Activated naive CD8-positive, alpha-beta T cell treated with anti-CD3 and anti-CD28 coated beads, Interleukin-2, amount 50 U/mL, for 16 hours (primary cell): ENCODE measurements around the gene IL18.
"Not testable (repeated sequence)": the region's sequence is repeated elsewhere in the genome, so short reads cannot be mapped to it uniquely, and the experiment has no call there.

Experiments
- DNase-seq: peaks from one replicate; pipeline ENCODE4 v3.0.0-alpha.2; 2020; ENCODE audit warnings: low read depth, low spot score

IL18 gene

DNA sequence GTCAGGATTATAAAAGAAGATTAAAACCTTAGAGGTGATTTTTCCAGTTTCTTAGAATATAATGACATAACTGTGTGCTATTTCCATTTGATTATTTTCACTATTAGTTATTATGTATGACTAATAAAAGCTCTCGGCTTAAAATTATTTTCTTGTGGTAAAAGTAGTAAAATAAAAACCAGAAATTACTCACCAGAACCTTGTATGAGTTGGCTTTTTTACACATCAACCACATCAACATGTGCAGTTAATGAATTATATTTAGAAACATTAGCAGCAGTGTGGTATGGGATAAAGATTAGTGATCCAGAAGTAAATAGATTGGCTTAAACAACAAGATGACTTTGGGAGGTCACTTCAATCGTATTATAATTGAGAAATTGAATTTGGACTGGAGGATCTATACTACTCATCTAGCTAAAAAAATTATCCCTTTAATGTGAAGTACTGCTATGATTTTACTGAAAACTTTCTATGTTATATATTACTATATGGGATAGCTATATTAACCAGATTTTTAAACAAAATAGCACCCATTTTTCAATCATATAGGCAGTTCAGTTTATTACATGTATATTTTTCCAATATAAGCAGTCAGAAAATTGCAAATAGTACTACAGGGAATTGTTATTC, 8.6 kb upstream of the IL18 start:
- no peak for DNase-seq

DNA sequence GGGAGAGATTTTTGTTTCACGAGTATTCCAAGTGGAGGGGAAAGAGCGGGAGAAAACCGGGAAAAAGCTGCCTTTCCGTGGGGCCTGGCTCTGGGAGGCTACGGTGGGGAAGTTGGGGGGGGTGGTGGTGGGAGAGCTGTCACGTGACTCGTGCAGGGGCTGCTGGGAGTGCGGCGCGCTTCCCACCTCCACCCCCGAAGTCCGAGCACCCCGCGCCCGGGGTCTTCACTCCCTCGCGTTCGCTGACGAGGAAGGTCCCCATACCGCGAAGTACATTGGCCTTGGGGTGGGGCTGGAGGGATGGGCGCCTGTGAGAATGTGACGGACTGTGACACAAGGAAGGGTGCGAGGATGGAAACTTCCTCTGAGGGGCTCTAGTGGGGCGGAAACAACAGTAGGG, 3.3 kb upstream of the IL18 start, which contains the start of gene TEX12:
Gene TEX12, plus strand, starts transcription at position 228 of the 400 bp plus-strand sequence. CDS start 1,897 bp downstream, outside the sequence.
- no peak for DNase-seq

DNA sequence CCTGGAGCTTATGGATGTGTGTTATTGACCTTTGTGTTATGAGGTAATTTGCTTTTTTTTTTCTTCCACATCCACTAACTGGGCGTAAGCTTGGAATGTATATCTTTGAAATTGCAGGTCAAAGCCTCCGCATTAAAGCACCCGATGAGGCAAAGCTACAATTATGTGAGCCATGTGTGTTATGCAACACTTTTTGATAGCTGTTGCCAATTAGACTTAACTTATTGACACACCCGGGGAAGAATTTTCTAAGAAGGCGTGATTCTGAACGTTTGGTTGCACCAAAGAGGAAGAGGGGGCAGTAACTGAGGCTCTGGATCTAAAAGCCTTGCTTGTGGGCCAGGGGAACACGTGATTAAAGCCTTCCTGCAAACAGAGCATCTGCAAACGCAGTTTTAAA, 2.7 kb upstream of the IL18 start:
- DNase-seq = no peak

- no peak for DNase-seq
Observed at GRCh38 chr11:112165049-112165448, 1.2 kb upstream of the IL18 start.

DNA sequence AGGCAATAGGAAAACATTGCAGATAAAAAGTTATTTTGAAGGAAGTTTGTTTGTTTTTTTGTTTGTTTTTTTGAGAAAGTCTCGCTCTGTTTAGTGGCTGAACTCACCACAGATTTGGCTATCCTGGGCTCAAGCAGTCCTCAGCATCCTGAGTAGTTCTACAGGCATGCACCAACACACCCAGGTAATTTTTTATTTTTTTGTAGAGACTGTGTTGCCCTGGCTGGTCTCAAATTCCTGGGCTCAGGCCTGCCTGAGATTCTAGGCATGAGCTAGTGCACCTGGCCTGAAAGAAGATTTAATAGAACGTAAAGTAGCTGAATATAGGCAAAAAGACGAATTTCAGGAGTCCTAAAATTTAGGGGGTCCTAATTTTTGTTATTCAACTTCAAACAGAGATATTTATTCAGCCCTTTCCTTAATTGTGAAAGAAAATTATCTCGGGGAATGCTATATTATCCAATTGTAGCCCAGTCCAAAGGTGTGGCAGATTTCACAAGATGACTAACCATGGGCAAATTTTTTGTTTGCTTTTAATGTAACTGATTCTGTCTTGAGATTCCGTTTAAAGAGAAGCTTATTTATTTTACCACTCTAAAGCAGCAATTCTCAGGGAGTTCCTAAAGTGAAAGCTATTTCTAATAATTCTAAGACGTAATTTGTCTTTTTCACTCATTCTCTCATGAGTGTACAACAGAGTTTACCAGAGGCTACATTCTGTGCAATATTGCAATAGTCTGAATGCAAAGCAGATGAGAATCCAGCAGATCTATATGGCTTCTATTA, 940 bp downstream of the IL18 start:
- no peak for DNase-seq

- DNase-seq = not testable (repeated sequence)
Observed at GRCh38 chr11:112162200-112162599, 1.7 kb downstream of the IL18 start.

GRCh38 chr11:112161012-112161411, 2.9 kb downstream of the IL18 start:
- DNase-seq = no peak

- no peak for DNase-seq
Observed at GRCh38 chr11:112160091-112160848, 3.6 kb downstream of the IL18 start.

DNA sequence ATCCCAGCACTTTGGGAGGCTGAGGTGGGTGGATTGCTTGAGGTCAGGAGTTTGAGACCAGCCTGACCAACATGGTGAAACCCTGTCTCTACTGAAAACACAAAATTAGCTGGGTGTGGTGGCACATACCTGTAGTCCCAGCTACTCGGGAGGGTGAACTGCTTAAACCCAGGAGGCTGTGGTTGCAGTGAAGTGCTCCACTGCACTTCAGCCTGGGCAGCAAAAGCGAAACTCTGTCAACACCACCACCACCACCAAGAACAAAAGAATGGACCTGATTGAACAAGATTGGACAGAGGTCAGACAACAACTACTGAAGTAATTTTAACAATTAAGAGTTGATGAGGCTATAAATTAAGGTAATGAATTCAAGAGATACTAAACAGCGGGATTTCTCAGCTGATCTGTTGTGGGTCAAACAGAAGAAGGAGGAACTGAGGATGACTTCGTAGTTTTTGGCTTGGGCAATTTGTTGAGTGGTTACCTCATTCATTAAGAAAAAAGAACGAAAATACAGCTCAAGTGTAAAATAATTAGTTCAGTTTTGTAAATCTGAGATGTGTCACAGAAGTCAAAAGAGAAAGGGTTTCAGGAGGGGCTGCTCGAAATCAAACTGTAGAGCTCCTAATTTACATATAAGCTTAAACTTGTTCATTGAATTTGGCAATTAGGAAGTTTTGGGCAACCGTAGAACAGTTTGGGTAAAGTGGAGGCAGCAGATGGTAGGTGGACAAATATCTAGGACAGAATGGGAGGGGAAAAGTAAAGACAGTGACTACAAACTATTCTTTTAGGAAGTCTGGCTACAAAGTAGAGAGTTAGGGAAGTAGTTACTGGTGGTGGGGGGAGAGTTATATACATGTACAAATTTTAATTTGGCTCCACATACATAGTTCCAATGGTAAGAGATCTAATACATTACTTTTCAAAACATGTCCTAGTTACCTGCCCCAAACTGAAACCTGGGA, 4.5 kb downstream of the IL18 start:
- DNase-seq = no peak

DNA sequence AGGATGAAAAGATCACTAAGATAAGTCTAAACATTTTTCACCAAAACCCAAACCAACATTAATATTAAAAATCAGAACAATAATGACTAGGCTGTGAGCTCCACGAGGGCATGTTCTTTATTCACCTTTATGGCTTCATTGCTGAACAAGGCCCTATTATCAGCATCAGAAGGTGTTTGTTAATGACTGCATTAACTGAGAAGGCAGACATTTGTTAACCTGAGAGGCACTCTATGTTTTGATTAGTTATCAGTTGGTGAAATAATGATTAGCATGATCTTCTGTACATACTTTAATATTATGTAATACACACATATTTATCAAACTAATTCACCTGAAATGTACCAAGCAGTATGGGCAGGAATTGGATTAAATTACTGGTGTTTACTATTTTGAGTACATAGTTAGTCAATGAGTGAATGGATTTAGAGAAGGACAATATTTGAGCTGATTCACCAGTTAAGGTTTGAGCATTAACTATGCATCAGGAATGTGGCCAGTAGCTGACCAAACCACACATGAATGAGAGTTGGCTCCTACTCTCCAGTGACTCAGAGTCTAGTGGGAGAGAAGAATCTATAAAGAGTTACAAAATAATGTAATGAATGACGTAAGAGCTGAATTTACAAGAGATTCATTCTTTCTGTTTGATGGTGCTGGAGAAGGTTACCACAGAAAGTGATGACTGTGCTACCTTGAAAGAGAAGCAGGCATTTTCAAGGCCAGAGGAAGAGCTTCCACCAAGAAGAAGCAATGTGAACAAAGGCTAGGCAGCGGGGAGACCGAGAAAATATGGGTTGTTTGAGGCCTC, 6.7 kb downstream of the IL18 start:
- DNase-seq = no peak

DNA sequence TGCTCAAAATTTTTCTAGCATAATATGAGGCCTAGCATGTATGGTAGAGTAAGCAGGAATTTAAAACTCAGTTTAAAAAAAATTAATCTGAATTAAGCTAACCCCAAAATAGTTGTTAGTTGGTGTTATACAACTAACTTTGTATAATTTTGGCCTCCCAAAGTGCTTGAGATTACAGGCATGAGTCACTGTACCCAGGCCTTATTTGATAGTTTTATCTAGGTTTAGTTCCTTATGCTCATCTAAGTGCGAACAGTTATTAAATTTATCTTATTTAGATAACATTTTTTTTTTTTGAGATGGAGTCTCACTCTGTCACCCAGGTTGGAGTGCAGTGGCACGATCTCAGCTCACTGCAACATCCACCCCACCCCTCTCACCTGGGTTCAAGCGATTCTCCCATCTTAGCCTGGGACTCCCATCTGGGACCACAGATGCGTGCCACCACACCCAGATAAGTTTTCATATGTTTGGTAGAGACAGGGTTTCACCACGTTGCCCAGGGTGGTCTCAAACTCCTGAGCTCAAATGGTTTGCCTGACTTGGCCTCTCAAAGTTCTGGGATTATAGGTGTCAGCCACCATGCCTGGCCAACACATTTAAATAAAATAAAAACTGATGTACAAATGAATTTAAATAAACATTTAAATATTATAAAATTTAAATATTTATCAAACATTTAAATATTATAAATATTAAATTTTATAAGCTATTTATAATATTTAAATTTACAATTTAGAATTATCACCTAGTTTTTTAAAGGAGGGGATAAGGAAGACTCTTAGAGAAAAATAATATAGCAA, 7.5 kb downstream of the IL18 start:
- DNase-seq = no peak

GRCh38 chr11:112150517-112150916, 13.4 kb downstream of the IL18 start:
- no peak for DNase-seq

DNA sequence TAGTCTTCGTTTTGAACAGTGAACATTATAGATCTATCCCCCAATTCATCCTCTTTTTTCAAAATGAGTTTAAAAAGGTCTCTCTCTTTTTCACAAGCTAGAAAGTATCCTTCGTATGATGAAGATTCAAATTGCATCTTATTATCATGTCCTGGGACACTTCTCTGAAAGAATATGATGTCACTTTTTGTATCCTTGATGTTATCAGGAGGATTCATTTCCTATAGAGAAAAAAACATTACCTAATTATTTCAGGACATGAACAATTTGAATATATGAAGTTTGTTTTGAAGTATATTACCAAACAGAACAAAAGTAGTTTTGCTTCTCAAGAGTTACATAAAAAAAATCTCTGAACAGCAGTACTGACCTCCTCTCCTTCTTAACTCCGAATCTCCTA, 20.3 kb downstream of the IL18 start:
- DNase-seq = no peak

DNA sequence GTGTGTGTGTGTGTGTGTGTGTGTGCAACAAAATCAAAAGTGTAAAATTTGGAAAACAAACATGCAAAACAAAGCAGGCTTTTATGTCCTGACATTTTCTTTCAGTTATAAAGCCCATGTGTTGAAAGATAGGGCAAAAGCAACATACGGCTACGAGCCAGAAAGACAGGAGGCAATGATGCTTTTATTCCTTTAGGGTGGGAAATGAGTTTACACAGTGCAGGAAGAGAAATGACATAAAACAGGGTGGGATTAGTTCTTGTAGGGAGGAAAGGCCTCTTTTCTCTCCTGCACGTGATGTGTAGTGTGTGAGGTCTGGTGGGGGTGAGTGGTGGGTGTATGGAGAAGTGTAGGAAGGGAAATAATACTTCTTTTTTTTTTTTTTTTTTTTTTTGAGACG, 29.4 kb downstream of the IL18 start:
- DNase-seq = no peak

GRCh38 chr11:112132737-112133136, 31.2 kb downstream of the IL18 start:
- DNase-seq = no peak

DNA sequence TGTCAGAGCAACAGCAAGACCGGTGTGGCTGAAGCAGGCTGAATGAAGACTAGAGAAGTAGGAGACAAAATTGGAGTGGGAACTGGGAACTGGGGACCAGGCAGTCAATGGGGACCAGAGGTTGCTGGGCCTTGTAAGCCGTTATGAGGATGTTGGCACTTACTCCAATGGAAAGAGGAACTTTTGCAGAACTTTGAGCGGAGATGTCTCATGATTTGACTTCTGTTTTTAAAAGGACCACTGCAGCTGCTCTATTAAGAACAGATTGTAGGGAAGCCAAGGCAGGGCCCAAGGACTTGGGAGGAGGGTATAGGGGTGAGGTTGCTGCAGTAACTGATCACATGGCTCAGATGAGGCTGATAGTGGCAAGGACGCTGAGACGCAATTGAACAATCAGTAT, 34.2 kb downstream of the IL18 start:
- DNase-seq = no peak

DNA sequence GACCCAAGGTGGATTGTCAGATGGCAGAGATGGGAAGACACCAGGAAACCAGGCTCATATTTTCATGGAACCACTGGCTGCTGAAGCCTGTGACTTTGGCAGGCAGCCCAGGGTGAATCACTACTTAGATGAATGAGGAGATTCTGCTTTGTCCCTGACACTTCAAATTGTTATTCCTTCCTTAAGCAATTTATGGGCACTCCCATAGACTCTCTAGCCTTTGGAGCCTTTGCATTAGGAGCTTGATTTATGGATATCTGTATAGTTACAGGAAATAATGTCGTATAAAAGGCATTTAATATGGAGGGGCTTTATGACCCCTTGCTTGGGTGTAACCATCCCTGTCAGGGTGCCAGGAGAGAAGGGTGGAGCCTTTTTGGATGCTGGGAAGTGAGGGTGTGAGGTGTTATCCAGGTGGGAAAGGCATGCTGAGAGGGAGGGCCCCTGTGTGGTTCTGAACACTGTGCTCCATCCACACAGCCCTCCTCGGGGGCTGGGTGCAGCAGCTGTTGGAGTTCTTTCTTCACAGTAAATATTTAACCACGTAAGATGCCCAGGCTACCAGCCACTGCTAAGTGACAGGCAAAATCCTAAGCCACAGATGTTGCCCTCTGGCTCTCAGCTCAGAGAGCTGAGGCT, 35.3 kb downstream of the IL18 start:
- DNase-seq = no peak

DNA sequence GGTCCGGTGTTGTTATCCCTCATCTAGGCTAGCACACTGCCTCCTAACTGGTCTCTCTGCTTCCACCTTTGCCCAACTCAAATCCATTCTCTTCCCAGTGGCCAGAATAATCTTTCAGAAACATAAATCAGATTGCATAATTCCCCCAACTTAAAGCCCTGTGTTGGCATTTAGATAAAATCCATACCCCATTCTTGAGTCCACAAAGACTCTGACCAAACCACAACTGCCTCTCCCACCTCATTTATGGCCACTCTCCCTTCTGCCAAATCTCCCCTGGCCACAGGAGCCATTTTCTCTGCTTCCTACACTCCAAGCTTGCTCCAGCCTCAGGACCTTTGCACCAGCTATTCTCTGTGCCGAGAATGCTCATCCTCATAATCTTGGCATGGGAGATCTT, 36.8 kb downstream of the IL18 start:
- no peak for DNase-seq

- no peak for DNase-seq
Observed at GRCh38 chr11:112123129-112123528, 40.8 kb downstream of the IL18 start.
